H1 (cell line): ENCODE data around the gene PCBP2.

Experiments used
- CTCF ChIP-seq, 3 experiments: IDR thresholded peaks; 1 replicate in 2 of 3; 2 replicates in 1 of 3; pipeline versions ENCODE4 v1.5.1 to v1.6.1; 2011; ENCODE audit warnings: low read length in 3 of 3, mild to moderate bottlenecking in 3 of 3, inconsistent platforms in 2 of 3, low read depth in 1 of 3, moderate library complexity in 1 of 3; ENCODE audit not compliant: insufficient read depth in 1 of 3; ENCODE audit errors: control extremely low read depth in 1 of 3
- E2F6 ChIP-seq: IDR thresholded peaks from 2 replicates; pipeline ENCODE4 v1.6.1; 2012; ENCODE audit warnings: inconsistent platforms
- EZH2 ChIP-seq: fragments of 200-600 bp; sonication (generic); IDR thresholded peaks from 2 replicates; pipeline ENCODE4 v1.7.1; 2012; ENCODE audit warnings: low read depth, mild to moderate bottlenecking, moderate library complexity, low read length, inconsistent platforms; ENCODE audit not compliant: severe bottlenecking
- FOSL1 ChIP-seq: IDR thresholded peaks from 2 replicates; pipeline ENCODE4 v1.6.1; 2011; ENCODE audit warnings: mild to moderate bottlenecking, low read depth, low read length, moderate library complexity; ENCODE audit not compliant: insufficient read depth
- HDAC2 ChIP-seq, 2 experiments: fragments of 300-600 bp in 1 of 2; sonication (generic) in 1 of 2; IDR thresholded peaks; 2 replicates each; pipeline ENCODE4 v1.6.1; 2011 to 2012; ENCODE audit warnings: low read depth in 2 of 2, low read length in 2 of 2, mild to moderate bottlenecking in 2 of 2, moderate library complexity in 2 of 2, borderline replicate concordance in 1 of 2, inconsistent platforms in 1 of 2
- MAX ChIP-seq: IDR thresholded peaks from 2 replicates; pipeline ENCODE4 v1.6.1; 2012; ENCODE audit warnings: inconsistent platforms
- POLR2A ChIP-seq, 2 experiments: IDR thresholded peaks; 1 replicate in 1 of 2; 2 replicates in 1 of 2; pipeline ENCODE4 v1.6.1; 2011; ENCODE audit warnings: low read depth in 2 of 2, low read length in 2 of 2, mild to moderate bottlenecking in 2 of 2; ENCODE audit errors: control extremely low read depth in 1 of 2
- POU5F1 ChIP-seq: IDR thresholded peaks from 2 replicates; pipeline ENCODE4 v1.6.1; 2011; ENCODE audit warnings: low read depth, mild to moderate bottlenecking, low read length, moderate library complexity
- RAD21 ChIP-seq, 2 experiments: IDR thresholded peaks in 1 of 2; conservative IDR thresholded peaks in 1 of 2; 2 replicates each; pipeline ENCODE4 v1.6.1; 2011; ENCODE audit warnings: low read depth in 2 of 2, low read length in 2 of 2, improper control_type of control experiment in 1 of 2, inconsistent platforms in 1 of 2, mild to moderate bottlenecking in 1 of 2, moderate library complexity in 1 of 2
- RFX5 ChIP-seq: IDR thresholded peaks from 2 replicates; pipeline ENCODE4 v1.6.1; 2011; ENCODE audit warnings: low read depth, low read length, improper control_type of control experiment, borderline replicate concordance
- TAF1 ChIP-seq: IDR thresholded peaks from 2 replicates; pipeline ENCODE4 v1.6.1; 2011; ENCODE audit warnings: mild to moderate bottlenecking, low read depth, low read length

GRCh38 chr12:53463802-53464560 is 12.1 kb downstream of the PCBP2 start:
- TF ChIP-seq RFX5 (no peak), CTCF (IDR thresholded peaks at IDR 0.05; ENCODE audit: control extremely low read depth in 1 of 3, insufficient read depth in 1 of 3, low read depth in 1 of 3, low read length in 3 of 3) (no peak), POLR2A (IDR thresholded peaks at IDR 0.05; ENCODE audit: control extremely low read depth in 1 of 2, low read depth in 2 of 2, low read length in 2 of 2) (peak; percentile 33 to 54; a peak in 2 of 3 replicates), POU5F1 (no peak), FOSL1 (no peak), MAX (no peak), EZH2 (no peak), RAD21 (IDR thresholded peaks at IDR 0.05 in 1 of 2, conservative IDR thresholded peaks at IDR 0.05 in 1 of 2; ENCODE audit: low read depth in 2 of 2, low read length in 2 of 2) (no peak), TAF1 (no peak), E2F6 (no peak), HDAC2 (IDR thresholded peaks at IDR 0.05; ENCODE audit: borderline replicate concordance in 1 of 2, low read depth in 2 of 2, low read length in 2 of 2) (no peak)
